K562 (cell line): Measurements from ENCODE around the gene DGKA. TPM values are rescaled to one million over a fixed set of nuclear protein-coding genes. Genes with fewer than 3 reads are reported as not detected.
A peak's percentile ranks its signal among the peaks of the same experiment; 100 is the strongest.

ENCODE experiments used
- AFF1 ChIP-seq, 2 experiments: fragments of 450-650 bp; IDR thresholded peaks; 2 replicates each; pipeline ENCODE4 v1.6.1; 2018; ENCODE audit warnings: mild to moderate bottlenecking in 2 of 2, low read depth in 1 of 2; ENCODE audit not compliant: partially characterized antibody in 2 of 2
- ATF7 ChIP-seq: fragments of 450-650 bp; IDR thresholded peaks from 2 replicates; pipeline ENCODE4 v1.7.1; 2014; ENCODE audit warnings: mild to moderate bottlenecking, moderate library complexity
- CREB3L1 ChIP-seq: fragments of 450-650 bp; IDR thresholded peaks from 2 replicates; pipeline ENCODE4 v1.6.1; 2014; ENCODE audit warnings: low read depth, mild to moderate bottlenecking, moderate library complexity, borderline replicate concordance
- DNMT1 ChIP-seq: fragments of 450-650 bp; IDR thresholded peaks from 2 replicates; pipeline ENCODE4 v1.6.1; 2016; ENCODE audit warnings: antibody characterized with exemption, mild to moderate bottlenecking
- GTF2F1 ChIP-seq: IDR thresholded peaks from 2 replicates; pipeline ENCODE4 v1.6.1; 2011; ENCODE audit warnings: low read depth, low read length, improper control_type of control experiment
- HINFP ChIP-seq: fragments of 450-650 bp; conservative IDR thresholded peaks from 2 replicates; pipeline ENCODE4 v1.6.1; 2016; ENCODE audit warnings: missing genetic modification characterization, low read depth, mild to moderate bottlenecking, control low read depth, missing compliant biosample characterization
- MCM5 ChIP-seq: fragments of 450-650 bp; IDR thresholded peaks from 2 replicates; pipeline ENCODE4 v1.6.1; 2016; ENCODE audit warnings: low read depth
- NKRF ChIP-seq: fragments of 450-650 bp; IDR thresholded peaks from 2 replicates; pipeline ENCODE4 v1.6.1; 2016; ENCODE audit warnings: borderline replicate concordance
- POLR2G ChIP-seq: fragments of 200-400 bp; formaldehyde crosslinking; IDR thresholded peaks from 2 replicates; pipeline ENCODE4 v1.6.1; 2017; ENCODE audit warnings: low read depth, mild to moderate bottlenecking, antibody characterized with exemption, low read length, moderate library complexity
- SAP30 ChIP-seq: fragments of 200-600 bp; sonication (generic); IDR thresholded peaks from 2 replicates; pipeline ENCODE4 v1.6.1; 2012; ENCODE audit warnings: borderline replicate concordance, low read depth, mild to moderate bottlenecking, moderate library complexity, low read length, control low read depth, inconsistent platforms; ENCODE audit not compliant: insufficient read depth, poor library complexity, severe bottlenecking
- SMAD2 ChIP-seq: fragments of 150-350 bp; IDR thresholded peaks from 2 replicates; pipeline ENCODE4 v1.6.1; 2014; ENCODE audit warnings: low read depth, mild to moderate bottlenecking, low read length
- SREBF2 ChIP-seq: sonication (generic); formaldehyde crosslinking; IDR thresholded peaks from 2 replicates; pipeline ENCODE4 v1.4.0; 2020; ENCODE audit warnings: mild to moderate bottlenecking, missing genetic modification reagents
- ZBTB2 ChIP-seq: fragments of 450-650 bp; IDR thresholded peaks from 2 replicates; pipeline ENCODE4 v1.6.1; 2016; ENCODE audit warnings: antibody characterized with exemption
- polyA plus RNA-seq, 8 experiments: library from polyadenylated mRNA; depleted of rRNA in 4 of 8; stranded (reverse) in 5 of 8; unstranded in 3 of 8; fragments of >200 nt; fragmentation: Nextera tagmentation in 2 of 8; fragmentation: Illumina TruSeq in 1 of 8; extraction: Ambion mirVana in 2 of 8; extraction: Trizol in 1 of 8; gene quantifications; 2 replicates each; pipeline versions ENCODE4 v1.2.1 to v1.2.3, GENCODE V29; 2011 to 2014; ENCODE audit warnings: inconsistent platforms in 1 of 8, missing spikeins in 1 of 8
- total RNA-seq, 7 experiments: library from RNA; depleted of rRNA in 6 of 7; stranded (reverse); fragments of >200 nt in 6 of 7; fragmentation: Illumina TruSeq in 2 of 7; extraction: Trizol in 2 of 7; gene quantifications; 2 replicates each; pipeline versions ENCODE4 v1.2.1 to v1.2.3, GENCODE V29; 2011 to 2021; ENCODE audit warnings: low replicate concordance in 1 of 7

Gene DGKA
- total and polyA plus RNA-seq, 9 of the 15 experiments (the other 6 are each of a cell fraction or from before 2014, with no cell fraction given), result 3.4 to 12.4 (median 6.2) TPM

- TF ChIP-seq CREB3L1, result no peak
- TF ChIP-seq DNMT1, result no peak
- TF ChIP-seq SMAD2, result no peak
- TF ChIP-seq ZBTB2, result peak; percentile 46
- TF ChIP-seq HINFP (tag), result no peak
- no peak for TF ChIP-seq MCM5
- TF ChIP-seq NKRF, result peak; percentile 41; the same call in 1 of the 2 replicates
- no peak for TF ChIP-seq SAP30
- TF ChIP-seq AFF1 (IDR thresholded peaks at IDR 0.05; ENCODE audit: low read depth in 1 of 2, partially characterized antibody in 2 of 2), result peak in 1 of 2 experiments; percentile 18
- no peak for TF ChIP-seq GTF2F1
- TF ChIP-seq POLR2G, result peak; percentile 93
- no peak for TF ChIP-seq SREBF2
- peak; percentile 33 for TF ChIP-seq ATF7
Observed at GRCh38 chr12:55927588-55928502, 3.1 kb upstream of the DGKA start, which contains the start of gene PYM1 (continued).
